Mesenchymal stem cell (in vitro differentiated cells and primary cell): ENCODE data around the gene BACE2.

Source experiments
- DNase-seq: peaks from one replicate; pipeline ENCODE4 v3.0.0-alpha.2; 2013
- H2AFZ ChIP-seq: one replicate; pipeline ENCODE4 v1.6.1; 2013; ENCODE audit warnings: low read depth, mild to moderate bottlenecking, control low read depth, inconsistent platforms, low read length, moderate library complexity
- H2AK5ac ChIP-seq: 2 replicates; pipeline ENCODE4 v1.6.1; 2013; ENCODE audit warnings: low read length, moderate library complexity, mild to moderate bottlenecking, inconsistent platforms; ENCODE audit not compliant: severe bottlenecking
- H2BK120ac ChIP-seq: one replicate; pipeline ENCODE4 v1.6.1; 2013; ENCODE audit warnings: low read depth, mild to moderate bottlenecking, inconsistent platforms, low read length, moderate library complexity
- H2BK12ac ChIP-seq, 2 experiments: one replicate each; pipeline ENCODE4 v1.6.1; 2013; ENCODE audit warnings: inconsistent platforms in 2 of 2, low read length in 2 of 2, mild to moderate bottlenecking in 2 of 2, moderate library complexity in 2 of 2, control low read depth in 1 of 2
- H2BK15ac ChIP-seq: one replicate; pipeline ENCODE4 v1.6.1; 2013; ENCODE audit warnings: mild to moderate bottlenecking, low read depth, inconsistent platforms; ENCODE audit not compliant: poor library complexity, severe bottlenecking
- H2BK5ac ChIP-seq: 2 replicates; pipeline ENCODE4 v1.6.1; 2013; ENCODE audit warnings: low read depth, mild to moderate bottlenecking, low read length, control low read depth, inconsistent platforms; ENCODE audit not compliant: poor library complexity, severe bottlenecking
- H3K14ac ChIP-seq, 2 experiments: one replicate each; pipeline ENCODE4 v1.6.1; 2013; ENCODE audit warnings: inconsistent platforms in 2 of 2, low read length in 2 of 2, control low read depth in 1 of 2, mild to moderate bottlenecking in 1 of 2, moderate library complexity in 1 of 2
- H3K18ac ChIP-seq, 2 experiments: one replicate each; pipeline ENCODE4 v1.6.1; 2013; ENCODE audit warnings: inconsistent platforms in 2 of 2, low read length in 2 of 2, control low read depth in 1 of 2, low read depth in 1 of 2, mild to moderate bottlenecking in 1 of 2
- H3K23ac ChIP-seq, 2 experiments: one replicate each; pipeline ENCODE4 v1.6.1; 2013; ENCODE audit warnings: inconsistent platforms in 2 of 2, low read length in 2 of 2, mild to moderate bottlenecking in 2 of 2, moderate library complexity in 2 of 2, control low read depth in 1 of 2
- H3K27ac ChIP-seq: 2 replicates; pipeline ENCODE4 v1.5.1; 2013; ENCODE audit warnings: mild to moderate bottlenecking, moderate library complexity, low read length, control low read depth, inconsistent platforms; ENCODE audit not compliant: poor library complexity, severe bottlenecking
- H3K27me3 ChIP-seq, 2 experiments: 2 replicates each; pipeline versions ENCODE4 v1.6.1 to v1.7.0; 2013; ENCODE audit warnings: low read length in 2 of 2, mild to moderate bottlenecking in 2 of 2, moderate library complexity in 2 of 2, control low read depth in 1 of 2, inconsistent platforms in 1 of 2; ENCODE audit not compliant: control insufficient read depth in 1 of 2, insufficient read depth in 1 of 2
- H3K36me3 ChIP-seq, 2 experiments: 2 replicates each; pipeline versions ENCODE4 v1.6.1 to v1.7.0; 2013; ENCODE audit warnings: low read length in 2 of 2, control low read depth in 1 of 2, inconsistent platforms in 1 of 2, low read depth in 1 of 2, mild to moderate bottlenecking in 1 of 2; ENCODE audit not compliant: insufficient read depth in 2 of 2, control insufficient read depth in 1 of 2
- H3K4ac ChIP-seq, 2 experiments: one replicate each; pipeline ENCODE4 v1.6.1; 2013; ENCODE audit warnings: inconsistent platforms in 2 of 2, low read length in 2 of 2, mild to moderate bottlenecking in 2 of 2, moderate library complexity in 2 of 2, control low read depth in 1 of 2, low read depth in 1 of 2
- H3K4me1 ChIP-seq: 2 replicates; pipeline ENCODE4 v1.6.1; 2013; ENCODE audit warnings: low read depth, low read length, control low read depth; ENCODE audit not compliant: control insufficient read depth, insufficient read depth
- H3K4me2 ChIP-seq: 2 replicates; pipeline ENCODE4 v1.6.1; 2013; ENCODE audit warnings: low read length, mild to moderate bottlenecking, inconsistent platforms; ENCODE audit not compliant: poor library complexity, severe bottlenecking
- H3K4me3 ChIP-seq, 2 experiments: 2 replicates each; pipeline versions ENCODE4 v1.5.1 to v1.7.0; 2013; ENCODE audit warnings: low read length in 2 of 2, mild to moderate bottlenecking in 2 of 2, control low read depth in 1 of 2, low read depth in 1 of 2; ENCODE audit not compliant: insufficient read depth in 1 of 2
- H3K79me1 ChIP-seq: replicated peaks from 2 replicates; pipeline ENCODE4 v1.6.1; 2013; ENCODE audit warnings: mild to moderate bottlenecking, control low read depth, low read length, inconsistent platforms; ENCODE audit not compliant: poor library complexity, severe bottlenecking
- H3K9ac ChIP-seq: 2 replicates; pipeline ENCODE4 v1.7.0; 2013; ENCODE audit warnings: mild to moderate bottlenecking, low read length, moderate library complexity
- H3K9me3 ChIP-seq: 2 replicates; pipeline ENCODE4 v1.7.0; 2013; ENCODE audit warnings: mild to moderate bottlenecking, low read length; ENCODE audit not compliant: control insufficient read depth
- H4K8ac ChIP-seq: one replicate; pipeline ENCODE4 v1.6.1; 2013; ENCODE audit warnings: inconsistent platforms, mild to moderate bottlenecking, low read length, moderate library complexity
- H4K91ac ChIP-seq: one replicate; pipeline ENCODE4 v1.6.1; 2013; ENCODE audit warnings: mild to moderate bottlenecking, low read length, inconsistent platforms
- WGBS: methylation state at CpG from one replicate; pipeline ENCODE4 v1.1.7; 2013; ENCODE audit warnings: mixed read lengths; 5-methylcytosine and 5-hydroxymethylcytosine counted together

Gene BACE2

DNA sequence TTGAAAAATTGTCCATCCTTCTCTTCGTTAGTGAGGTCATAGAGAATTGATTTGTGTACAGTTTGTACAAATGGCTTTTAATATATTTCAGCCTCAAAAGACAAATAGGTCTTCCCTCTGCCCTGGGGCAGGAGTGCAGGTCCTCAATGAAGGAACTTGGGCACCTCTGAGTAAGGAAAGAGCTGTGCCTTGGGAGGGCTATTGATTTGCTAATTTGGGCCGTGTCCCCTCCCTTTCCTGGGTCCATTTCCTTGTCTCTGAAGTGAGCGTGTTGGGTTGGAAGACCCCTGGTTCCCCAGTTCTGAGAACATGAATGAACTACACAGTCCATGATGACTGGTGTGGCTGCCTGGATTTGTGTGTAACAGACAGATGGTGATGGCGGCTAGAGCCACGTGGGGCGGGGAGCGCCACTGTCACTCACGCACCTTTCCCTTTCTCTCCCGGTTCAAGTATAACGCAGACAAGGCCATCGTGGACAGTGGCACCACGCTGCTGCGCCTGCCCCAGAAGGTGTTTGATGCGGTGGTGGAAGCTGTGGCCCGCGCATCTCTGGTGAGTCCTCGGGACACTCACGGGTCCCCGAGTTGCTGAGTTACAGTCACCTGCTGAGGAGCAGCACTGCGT, 77.7 kb downstream of the BACE2 start:
- no peak overlapping the region for H2AFZ ChIP-seq
- H3K18ac ChIP-seq: no peak overlapping the region
- no peaks in the 10 kb centered on the region for H3K27me3 ChIP-seq
- no peak overlapping the region for H2BK5ac ChIP-seq
- H3K4me3 ChIP-seq: no peak overlapping the region
- no peaks in the 10 kb centered on the region for H3K4me1 ChIP-seq
- no peak overlapping the region for H2BK120ac ChIP-seq
- no peak for DNase-seq
- H3K4me2 ChIP-seq: no peak overlapping the region
- H2AK5ac ChIP-seq: no peak overlapping the region
- H4K8ac ChIP-seq: no peak overlapping the region
- no peak overlapping the region for H3K4ac ChIP-seq
- no peak overlapping the region for H3K9ac ChIP-seq
- H3K23ac ChIP-seq: no peak overlapping the region
- peaks cover 4 to 29% of the 10 kb centered on the region in 2 experiments for H3K36me3 ChIP-seq
- no peaks in the 10 kb centered on the region for H3K9me3 ChIP-seq
- H4K91ac ChIP-seq: no peak overlapping the region
- H3K79me1 ChIP-seq: no peaks in the 10 kb centered on the region
- no peak overlapping the region for H2BK15ac ChIP-seq
- no peak overlapping the region for H3K14ac ChIP-seq
- WGBS: 88% methylated on average over 19 of the region's 20 CpGs
- H2BK12ac ChIP-seq: no peak overlapping the region
- no peak overlapping the region for H3K27ac ChIP-seq

DNA sequence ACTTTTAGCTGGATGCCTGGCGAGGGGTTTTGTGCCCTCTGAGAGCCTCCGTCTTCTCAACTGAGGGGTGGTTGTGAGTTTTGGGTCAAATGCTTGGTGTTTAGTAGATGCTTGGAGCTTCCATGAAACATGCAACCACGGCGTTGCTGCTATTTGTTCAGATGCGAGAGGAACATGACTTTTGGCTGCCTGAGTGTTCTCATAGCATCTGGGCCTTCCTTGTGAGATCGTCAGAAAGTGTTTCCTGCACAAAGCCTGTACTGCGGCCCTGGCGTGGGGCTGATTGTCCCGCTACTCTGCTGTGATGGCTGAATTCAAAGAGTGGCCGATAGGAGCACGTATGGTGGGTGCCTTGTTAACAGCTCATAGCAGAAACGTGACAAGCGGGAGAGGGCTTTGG, 78.8 kb downstream of the BACE2 start:
- no peaks in the 10 kb centered on the region for H3K79me1 ChIP-seq
- no peak overlapping the region for H3K23ac ChIP-seq
- H2BK120ac ChIP-seq: no peak overlapping the region
- no peak overlapping the region for H2BK12ac ChIP-seq
- DNase-seq: no peak
- H3K27ac ChIP-seq: no peak overlapping the region
- H3K36me3 ChIP-seq: peaks cover 10 to 31% of the 10 kb centered on the region in 2 experiments
- no peaks in the 10 kb centered on the region for H3K9me3 ChIP-seq
- H3K18ac ChIP-seq: no peak overlapping the region
- H3K4me1 ChIP-seq: no peaks in the 10 kb centered on the region
- H3K4me3 ChIP-seq: no peak overlapping the region
- no peak overlapping the region for H2BK5ac ChIP-seq
- H2AFZ ChIP-seq: no peak overlapping the region
- no peak overlapping the region for H4K91ac ChIP-seq
- no peak overlapping the region for H4K8ac ChIP-seq
- no peaks in the 10 kb centered on the region for H3K27me3 ChIP-seq
- H3K14ac ChIP-seq: no peak overlapping the region
- H3K9ac ChIP-seq: no peak overlapping the region
- WGBS: 87% methylated on average over 13 of the region's 13 CpGs
- no peak overlapping the region for H2AK5ac ChIP-seq
- no peak overlapping the region for H3K4me2 ChIP-seq
- no peak overlapping the region for H3K4ac ChIP-seq
- H2BK15ac ChIP-seq: no peak overlapping the region

DNA sequence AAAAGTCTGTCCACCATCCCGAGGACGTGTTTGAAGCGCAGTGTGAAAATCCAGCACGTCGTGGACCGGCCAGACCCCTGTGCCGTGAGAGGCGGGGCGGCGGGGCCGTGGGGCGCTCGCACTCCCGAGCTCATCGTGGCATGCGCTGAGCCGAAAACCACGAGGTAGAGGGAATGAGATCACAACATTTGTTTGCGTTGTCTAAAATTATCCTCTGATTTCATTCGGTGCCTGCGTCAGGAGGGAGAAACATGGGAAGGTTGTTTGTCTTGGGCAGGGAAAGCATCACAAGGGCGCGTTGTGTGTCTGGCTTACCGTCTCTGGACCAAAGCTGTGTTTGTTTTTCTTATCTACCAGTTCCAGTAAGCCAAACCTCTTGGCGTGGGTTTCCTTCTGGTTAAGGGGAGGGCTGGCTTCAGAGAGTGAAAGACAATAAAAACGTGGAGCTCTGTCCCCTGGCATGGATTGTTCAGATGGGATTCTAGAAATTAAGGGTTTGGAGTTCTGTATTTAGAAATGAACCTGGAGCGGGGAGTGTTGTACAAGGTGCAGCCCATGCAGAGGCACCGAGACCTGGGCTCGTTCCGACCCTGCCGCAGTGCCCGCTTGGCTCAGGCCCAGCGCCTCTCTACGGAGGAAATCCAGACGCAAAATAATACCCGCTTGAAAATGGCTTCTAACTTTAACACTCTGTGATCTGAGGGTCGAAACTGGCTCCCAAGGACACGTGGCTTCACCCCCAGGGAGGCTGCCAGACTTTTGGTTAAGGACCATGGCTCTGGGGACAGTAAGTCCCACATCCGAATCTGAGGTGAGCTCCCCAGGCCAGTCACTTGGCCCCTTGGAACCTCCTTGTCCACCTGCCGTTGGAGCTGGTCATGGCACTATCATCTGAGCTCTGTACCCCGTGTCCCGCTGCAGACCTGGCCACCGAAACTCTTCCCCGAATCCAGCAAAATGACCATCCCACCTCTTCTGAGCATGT, 79.9 kb downstream of the BACE2 start:
- WGBS: 88% methylated on average over 44 of the region's 44 CpGs
- no peak overlapping the region for H2AFZ ChIP-seq

DNA sequence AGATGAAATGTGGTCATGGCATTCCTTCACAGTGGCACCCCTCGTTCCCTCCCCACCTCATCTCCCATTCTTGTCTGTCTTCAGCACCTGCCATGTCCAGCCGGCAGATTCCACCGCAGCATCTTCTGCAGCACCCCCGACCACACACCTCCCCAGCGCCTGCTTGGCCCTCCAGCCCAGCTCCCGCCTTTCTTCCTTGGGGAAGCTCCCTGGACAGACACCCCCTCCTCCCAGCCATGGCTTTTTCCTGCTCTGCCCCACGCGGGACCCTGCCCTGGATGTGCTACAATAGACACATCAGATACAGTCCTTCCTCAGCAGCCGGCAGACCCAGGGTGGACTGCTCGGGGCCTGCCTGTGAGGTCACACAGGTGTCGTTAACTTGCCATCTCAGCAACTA, 81.5 kb downstream of the BACE2 start:
- H4K8ac ChIP-seq: no peak overlapping the region
- H3K79me1 ChIP-seq: no peaks in the 10 kb centered on the region
- no peaks in the 10 kb centered on the region for H3K27me3 ChIP-seq
- no peak for DNase-seq
- H3K9me3 ChIP-seq: no peaks in the 10 kb centered on the region
- no peak overlapping the region for H2BK12ac ChIP-seq
- no peak overlapping the region for H3K9ac ChIP-seq
- H3K4me2 ChIP-seq: no peak overlapping the region
- no peak overlapping the region for H3K4me3 ChIP-seq
- no peak overlapping the region for H4K91ac ChIP-seq
- H3K4me1 ChIP-seq: no peaks in the 10 kb centered on the region
- H3K4ac ChIP-seq: no peak overlapping the region
- H3K14ac ChIP-seq: no peak overlapping the region
- H2AFZ ChIP-seq: no peak overlapping the region
- H3K36me3 ChIP-seq: peaks cover 15 to 37% of the 10 kb centered on the region in 2 experiments
- 89% methylated on average over 11 of the region's 11 CpGs for WGBS
- H3K27ac ChIP-seq: no peak overlapping the region
- H2AK5ac ChIP-seq: no peak overlapping the region
- H3K18ac ChIP-seq: no peak overlapping the region
- H3K23ac ChIP-seq: no peak overlapping the region
- no peak overlapping the region for H2BK5ac ChIP-seq
- H2BK120ac ChIP-seq: no peak overlapping the region
- H2BK15ac ChIP-seq: no peak overlapping the region

More for the DNA sequence above, 79.9 kb downstream of the BACE2 start:
- no peak for DNase-seq
- Histone ChIP-seq H4K8ac (no peak overlapping the region), H3K23ac (no peak overlapping the region), H4K91ac (no peak overlapping the region), H3K36me3 (peaks cover 15 to 42% of the 10 kb centered on the region in 2 experiments), H2BK15ac (no peak overlapping the region), H3K9me3 (no peaks in the 10 kb centered on the region), H3K4me3 (no peak overlapping the region), H3K9ac (no peak overlapping the region), H3K27ac (no peak overlapping the region), H3K14ac (no peak overlapping the region), H3K4ac (no peak overlapping the region), H2AK5ac (no peak overlapping the region), H2BK120ac (no peak overlapping the region), H3K27me3 (no peaks in the 10 kb centered on the region), H2BK5ac (no peak overlapping the region), H2BK12ac (no peak overlapping the region), H3K4me2 (no peak overlapping the region), H3K18ac (no peak overlapping the region), H3K4me1 (no peaks in the 10 kb centered on the region), H3K79me1 (no peaks in the 10 kb centered on the region)
